Breast epithelium (tissue), 3 donors: ENCODE data around the gene ERN1.

Experiments
- POLR2A ChIP-seq: fragments of 450-650 bp; IDR thresholded peaks from one replicate; pipeline ENCODE4 v1.6.1; 2016; ENCODE audit warnings: antibody characterized with exemption, mild to moderate bottlenecking, moderate library complexity
- POLR2AphosphoS5 ChIP-seq, 3 donors: sonication (generic); formaldehyde crosslinking; IDR thresholded peaks; one replicate each; pipeline ENCODE4 v1.6.1; 2017; ENCODE audit warnings: antibody characterized with exemption in 3 of 3
- TF ChIP-seq, protein P1 (sequence below), 3 donors: fragments of 450-650 bp; IDR thresholded peaks; one replicate each; pipeline ENCODE4 v1.5.1; 2016 to 2017; ENCODE audit warnings: antibody characterized with exemption in 3 of 3, mild to moderate bottlenecking in 3 of 3, moderate library complexity in 3 of 3

DNA sequence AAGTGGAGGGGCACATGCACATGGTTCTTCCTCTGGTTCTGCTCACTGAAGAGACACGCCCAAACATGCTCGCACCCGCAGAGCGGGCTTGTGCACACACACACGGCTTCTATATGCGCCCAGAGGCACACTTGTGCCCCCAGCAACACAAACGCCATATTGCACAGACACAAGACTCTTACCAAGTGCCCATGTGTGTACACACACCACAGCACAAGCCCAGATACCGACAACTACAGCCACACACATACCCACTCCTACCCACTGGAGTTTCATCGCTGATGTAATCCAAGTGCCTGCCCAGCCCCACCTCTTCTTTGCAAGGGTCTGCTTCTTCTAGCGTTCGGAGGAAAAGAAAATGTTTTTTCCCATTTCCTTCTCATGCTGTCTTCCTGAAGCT, 138.3 kb downstream of the ERN1 start:
- TF ChIP-seq, protein P1, sequence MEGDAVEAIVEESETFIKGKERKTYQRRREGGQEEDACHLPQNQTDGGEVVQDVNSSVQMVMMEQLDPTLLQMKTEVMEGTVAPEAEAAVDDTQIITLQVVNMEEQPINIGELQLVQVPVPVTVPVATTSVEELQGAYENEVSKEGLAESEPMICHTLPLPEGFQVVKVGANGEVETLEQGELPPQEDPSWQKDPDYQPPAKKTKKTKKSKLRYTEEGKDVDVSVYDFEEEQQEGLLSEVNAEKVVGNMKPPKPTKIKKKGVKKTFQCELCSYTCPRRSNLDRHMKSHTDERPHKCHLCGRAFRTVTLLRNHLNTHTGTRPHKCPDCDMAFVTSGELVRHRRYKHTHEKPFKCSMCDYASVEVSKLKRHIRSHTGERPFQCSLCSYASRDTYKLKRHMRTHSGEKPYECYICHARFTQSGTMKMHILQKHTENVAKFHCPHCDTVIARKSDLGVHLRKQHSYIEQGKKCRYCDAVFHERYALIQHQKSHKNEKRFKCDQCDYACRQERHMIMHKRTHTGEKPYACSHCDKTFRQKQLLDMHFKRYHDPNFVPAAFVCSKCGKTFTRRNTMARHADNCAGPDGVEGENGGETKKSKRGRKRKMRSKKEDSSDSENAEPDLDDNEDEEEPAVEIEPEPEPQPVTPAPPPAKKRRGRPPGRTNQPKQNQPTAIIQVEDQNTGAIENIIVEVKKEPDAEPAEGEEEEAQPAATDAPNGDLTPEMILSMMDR (IDR thresholded peaks at IDR 0.05), result no peak
- TF ChIP-seq POLR2A, result no peak
- TF ChIP-seq POLR2AphosphoS5 (IDR thresholded peaks at IDR 0.05), result no peak
